Measurements from ENCODE around the gene PTPRN2. TPM values are rescaled to one million over a fixed set of nuclear protein-coding genes. Genes with fewer than 3 reads are reported as not detected.

PTPRN2 gene
- polyA plus RNA-seq, 1 of the 3 experiments (the other 2 are of a cell fraction) = 4.0 TPM

DNA sequence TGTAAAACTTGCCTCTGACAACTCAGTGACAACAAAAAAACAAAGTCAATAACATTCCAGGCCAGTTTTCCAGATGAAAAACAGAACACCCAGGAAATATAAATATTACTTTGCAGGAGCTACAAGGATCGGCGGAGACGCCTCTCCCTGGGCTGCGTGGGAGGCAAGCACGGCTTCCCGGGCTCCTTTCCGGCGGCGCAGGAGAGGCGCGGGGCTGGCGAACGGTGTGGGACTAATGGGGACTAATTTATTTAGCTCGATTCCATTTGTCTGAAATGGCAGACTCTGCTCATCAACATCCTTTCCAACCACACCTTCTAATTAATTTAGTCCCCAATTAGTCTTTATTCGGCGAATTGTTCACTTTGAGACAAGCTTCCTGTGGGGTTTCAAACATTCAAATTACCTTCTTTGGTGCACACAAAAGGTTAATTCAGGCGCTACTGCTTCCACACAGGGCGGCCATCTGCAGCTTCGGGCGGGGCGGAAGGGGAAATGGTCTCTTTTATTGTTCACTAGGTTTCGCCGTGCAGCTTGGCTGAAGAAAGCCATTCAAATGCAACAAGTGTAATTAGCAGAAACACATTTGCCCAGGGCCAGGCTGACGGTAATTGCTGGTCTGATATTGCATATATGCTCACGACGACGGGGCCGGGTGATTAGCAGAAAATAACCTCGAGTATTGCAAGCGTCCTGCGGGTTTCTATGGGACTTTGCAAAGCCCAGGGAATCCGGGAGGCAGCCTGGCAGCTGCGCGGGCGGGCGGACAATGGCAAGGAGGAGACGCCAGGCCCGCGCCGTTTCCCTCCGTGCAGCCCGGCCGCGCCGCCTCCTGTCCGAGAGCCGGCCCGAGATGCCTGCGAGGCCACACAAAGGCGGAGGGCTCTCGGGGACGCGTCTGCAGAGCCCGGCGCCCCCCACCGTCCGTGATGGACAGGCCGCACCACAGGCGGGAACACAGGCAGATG is 270.1 kb downstream of the PTPRN2 start:
- no peaks in the 10 kb centered on the region for H3K9me3 ChIP-seq
- no peaks in the 10 kb centered on the region for H3K9me2 ChIP-seq
- WGBS (ENCODE audit: low lambda C conversion rate) = 66% methylated on average over 58 of the region's 59 CpGs
- no peak overlapping the region for H2AFZ ChIP-seq (ENCODE audit: low read depth)
- DNase-seq = no peak
- H3K79me2 ChIP-seq (ENCODE audit: insufficient read depth) = no peaks in the 10 kb centered on the region
- H3K27me3 ChIP-seq (ENCODE audit: insufficient read depth) = no peaks in the 10 kb centered on the region
- no peaks in the 10 kb centered on the region for H3K36me3 ChIP-seq (replicated peaks in 1 of 2; ENCODE audit: control insufficient read depth in 1 of 2, insufficient read depth in 2 of 2, low read length in 1 of 2)
- no peak overlapping the region for H3K27ac ChIP-seq (ENCODE audit: low read depth in 2 of 2, low read length in 1 of 2)
- H4K20me1 ChIP-seq (ENCODE audit: insufficient read depth) = no peaks in the 10 kb centered on the region
- peaks cover 4% of the 10 kb centered on the region for H3F3A ChIP-seq (replicated peaks; ENCODE audit: insufficient read depth)
- no peak for TF ChIP-seq NFIC (IDR thresholded peaks at IDR 0.05; ENCODE audit: borderline replicate concordance)
- no peak for TF ChIP-seq RCOR1 (IDR thresholded peaks at IDR 0.05; ENCODE audit: low read length)
- TF ChIP-seq, protein P1, sequence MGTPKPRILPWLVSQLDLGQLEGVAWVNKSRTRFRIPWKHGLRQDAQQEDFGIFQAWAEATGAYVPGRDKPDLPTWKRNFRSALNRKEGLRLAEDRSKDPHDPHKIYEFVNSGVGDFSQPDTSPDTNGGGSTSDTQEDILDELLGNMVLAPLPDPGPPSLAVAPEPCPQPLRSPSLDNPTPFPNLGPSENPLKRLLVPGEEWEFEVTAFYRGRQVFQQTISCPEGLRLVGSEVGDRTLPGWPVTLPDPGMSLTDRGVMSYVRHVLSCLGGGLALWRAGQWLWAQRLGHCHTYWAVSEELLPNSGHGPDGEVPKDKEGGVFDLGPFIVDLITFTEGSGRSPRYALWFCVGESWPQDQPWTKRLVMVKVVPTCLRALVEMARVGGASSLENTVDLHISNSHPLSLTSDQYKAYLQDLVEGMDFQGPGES (IDR thresholded peaks at IDR 0.05; ENCODE audit: low read depth, low read length) = no peak
- no peak for TF ChIP-seq NRF1 (IDR thresholded peaks at IDR 0.05; ENCODE audit: low read depth, low read length)
- no peak for TF ChIP-seq FOSL2 (IDR thresholded peaks at IDR 0.05; ENCODE audit: borderline replicate concordance, low read depth)
- no peak for TF ChIP-seq TCF12 (IDR thresholded peaks at IDR 0.05)
- TF ChIP-seq JUND (IDR thresholded peaks at IDR 0.05) = no peak
- TF ChIP-seq RXRA (IDR thresholded peaks at IDR 0.05; ENCODE audit: borderline replicate concordance, low read depth) = no peak
- no peak for TF ChIP-seq GABPA (IDR thresholded peaks at IDR 0.05; ENCODE audit: low read depth)
- TF ChIP-seq CHD2 (IDR thresholded peaks at IDR 0.05; ENCODE audit: low read length, partially characterized antibody) = no peak
- no peak for TF ChIP-seq MXI1 (IDR thresholded peaks at IDR 0.05; ENCODE audit: low read depth, low read length)
- no peak for TF ChIP-seq RAD21 (IDR thresholded peaks at IDR 0.05; ENCODE audit: low read length)
- ChIA-PET CTCF (interaction anchor here (1.3 kb wide), 1 partner anchor 43 kb away, joined by 3 read pairs; no protein-coding TSS in a partner anchor), POLR2A (no interaction called here)
- no peak overlapping the region for H3K9ac ChIP-seq
- no peaks in the 10 kb centered on the region for H3K4me1 ChIP-seq (ENCODE audit: control insufficient read depth in 1 of 2, insufficient read depth in 2 of 2, low read depth in 1 of 2, low read length in 1 of 2)
- no peak overlapping the region for H3K4me2 ChIP-seq
- H3K4me3 ChIP-seq (ENCODE audit: low read depth in 2 of 2, low read length in 1 of 2) = no peak overlapping the region

DNA sequence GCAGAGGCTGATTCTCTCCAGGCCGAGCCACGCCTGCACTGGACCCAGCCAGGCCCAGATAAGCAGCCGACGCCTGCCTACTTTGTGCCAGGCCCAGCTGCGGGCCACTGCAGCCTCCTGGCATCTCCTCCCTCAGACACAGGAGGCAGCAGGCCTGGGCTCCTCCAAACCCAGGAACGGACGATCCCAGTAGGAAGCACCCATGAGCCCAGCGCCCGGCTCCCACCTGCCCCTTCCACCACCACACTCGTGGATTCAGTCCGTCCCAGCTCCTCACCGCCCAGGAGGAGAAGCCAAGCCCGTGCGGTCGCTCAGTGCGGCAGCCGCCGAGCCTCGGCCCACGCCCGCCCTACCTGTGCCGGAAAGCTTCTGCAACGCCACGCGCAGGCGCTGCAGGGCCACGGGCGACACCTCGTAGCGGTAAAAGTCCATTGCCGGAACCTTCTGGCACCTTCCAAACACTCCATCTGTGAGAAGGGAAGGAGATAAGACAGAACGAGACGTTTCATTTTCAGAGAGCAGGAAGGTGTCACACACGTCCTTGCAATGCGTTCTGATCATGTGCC is 271.1 kb downstream of the PTPRN2 start:
- H3K4me2 ChIP-seq = no peak overlapping the region
- DNase-seq = no peak
- H2AFZ ChIP-seq (ENCODE audit: low read depth) = no peak overlapping the region
- H3K9me3 ChIP-seq = no peaks in the 10 kb centered on the region
- ChIA-PET CTCF (interaction anchor here (1.3 kb wide), 1 partner anchor 42 kb away, joined by 3 read pairs; no protein-coding TSS in a partner anchor), POLR2A (no interaction called here)
- H3K27me3 ChIP-seq (ENCODE audit: insufficient read depth) = no peaks in the 10 kb centered on the region
- no peaks in the 10 kb centered on the region for H3K36me3 ChIP-seq (replicated peaks in 1 of 2; ENCODE audit: control insufficient read depth in 1 of 2, insufficient read depth in 2 of 2, low read length in 1 of 2)
- WGBS (ENCODE audit: low lambda C conversion rate) = 72% methylated on average over 34 of the region's 35 CpGs
- no peak overlapping the region; a peak in 1 of 4 replicates for H3K4me3 ChIP-seq (ENCODE audit: low read depth in 2 of 2, low read length in 1 of 2)
- H3K9ac ChIP-seq = no peak overlapping the region
- H4K20me1 ChIP-seq (ENCODE audit: insufficient read depth) = no peaks in the 10 kb centered on the region
- peaks cover 6% of the 10 kb centered on the region for H3F3A ChIP-seq (replicated peaks; ENCODE audit: insufficient read depth)
- H3K27ac ChIP-seq (ENCODE audit: low read depth in 2 of 2, low read length in 1 of 2) = no peak overlapping the region
- H3K9me2 ChIP-seq = no peaks in the 10 kb centered on the region
- no peaks in the 10 kb centered on the region for H3K79me2 ChIP-seq (ENCODE audit: insufficient read depth)
- TF ChIP-seq, protein P2, sequence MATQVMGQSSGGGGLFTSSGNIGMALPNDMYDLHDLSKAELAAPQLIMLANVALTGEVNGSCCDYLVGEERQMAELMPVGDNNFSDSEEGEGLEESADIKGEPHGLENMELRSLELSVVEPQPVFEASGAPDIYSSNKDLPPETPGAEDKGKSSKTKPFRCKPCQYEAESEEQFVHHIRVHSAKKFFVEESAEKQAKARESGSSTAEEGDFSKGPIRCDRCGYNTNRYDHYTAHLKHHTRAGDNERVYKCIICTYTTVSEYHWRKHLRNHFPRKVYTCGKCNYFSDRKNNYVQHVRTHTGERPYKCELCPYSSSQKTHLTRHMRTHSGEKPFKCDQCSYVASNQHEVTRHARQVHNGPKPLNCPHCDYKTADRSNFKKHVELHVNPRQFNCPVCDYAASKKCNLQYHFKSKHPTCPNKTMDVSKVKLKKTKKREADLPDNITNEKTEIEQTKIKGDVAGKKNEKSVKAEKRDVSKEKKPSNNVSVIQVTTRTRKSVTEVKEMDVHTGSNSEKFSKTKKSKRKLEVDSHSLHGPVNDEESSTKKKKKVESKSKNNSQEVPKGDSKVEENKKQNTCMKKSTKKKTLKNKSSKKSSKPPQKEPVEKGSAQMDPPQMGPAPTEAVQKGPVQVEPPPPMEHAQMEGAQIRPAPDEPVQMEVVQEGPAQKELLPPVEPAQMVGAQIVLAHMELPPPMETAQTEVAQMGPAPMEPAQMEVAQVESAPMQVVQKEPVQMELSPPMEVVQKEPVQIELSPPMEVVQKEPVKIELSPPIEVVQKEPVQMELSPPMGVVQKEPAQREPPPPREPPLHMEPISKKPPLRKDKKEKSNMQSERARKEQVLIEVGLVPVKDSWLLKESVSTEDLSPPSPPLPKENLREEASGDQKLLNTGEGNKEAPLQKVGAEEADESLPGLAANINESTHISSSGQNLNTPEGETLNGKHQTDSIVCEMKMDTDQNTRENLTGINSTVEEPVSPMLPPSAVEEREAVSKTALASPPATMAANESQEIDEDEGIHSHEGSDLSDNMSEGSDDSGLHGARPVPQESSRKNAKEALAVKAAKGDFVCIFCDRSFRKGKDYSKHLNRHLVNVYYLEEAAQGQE (IDR thresholded peaks at IDR 0.05; ENCODE audit: low read depth, low read length) = no peak
- TF ChIP-seq RFX5 (IDR thresholded peaks at IDR 0.05; ENCODE audit: low read length) (no peak), FOXM1 (IDR thresholded peaks at IDR 0.05; ENCODE audit: low read depth) (no peak), TEAD4 (IDR thresholded peaks at IDR 0.05; ENCODE audit: borderline replicate concordance, insufficient read depth) (no peak), NFIC (IDR thresholded peaks at IDR 0.05; ENCODE audit: borderline replicate concordance) (no peak), SMC3 (IDR thresholded peaks at IDR 0.05; ENCODE audit: low read depth, low read length) (no peak), RXRA (IDR thresholded peaks at IDR 0.05; ENCODE audit: borderline replicate concordance, low read depth) (no peak), RAD21 (IDR thresholded peaks at IDR 0.05; ENCODE audit: low read length) (no peak)
- TF ChIP-seq, protein P3, sequence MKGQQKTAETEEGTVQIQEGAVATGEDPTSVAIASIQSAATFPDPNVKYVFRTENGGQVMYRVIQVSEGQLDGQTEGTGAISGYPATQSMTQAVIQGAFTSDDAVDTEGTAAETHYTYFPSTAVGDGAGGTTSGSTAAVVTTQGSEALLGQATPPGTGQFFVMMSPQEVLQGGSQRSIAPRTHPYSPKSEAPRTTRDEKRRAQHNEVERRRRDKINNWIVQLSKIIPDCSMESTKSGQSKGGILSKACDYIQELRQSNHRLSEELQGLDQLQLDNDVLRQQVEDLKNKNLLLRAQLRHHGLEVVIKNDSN (IDR thresholded peaks at IDR 0.05; ENCODE audit: borderline replicate concordance, low read depth) = no peak
- no peaks in the 10 kb centered on the region for H3K4me1 ChIP-seq (ENCODE audit: control insufficient read depth in 1 of 2, insufficient read depth in 2 of 2, low read depth in 1 of 2, low read length in 1 of 2)
